Midbrain (tissue), 1 donor: ENCODE data around the gene SCN10A.
A peak's percentile ranks its signal among the peaks of the same experiment; 100 is the strongest.

Experiments
- DNase-seq: peaks from one replicate; lab custom pipeline; 2025; lab: John Stamatoyannopoulos, UW

Gene SCN10A

DNA sequence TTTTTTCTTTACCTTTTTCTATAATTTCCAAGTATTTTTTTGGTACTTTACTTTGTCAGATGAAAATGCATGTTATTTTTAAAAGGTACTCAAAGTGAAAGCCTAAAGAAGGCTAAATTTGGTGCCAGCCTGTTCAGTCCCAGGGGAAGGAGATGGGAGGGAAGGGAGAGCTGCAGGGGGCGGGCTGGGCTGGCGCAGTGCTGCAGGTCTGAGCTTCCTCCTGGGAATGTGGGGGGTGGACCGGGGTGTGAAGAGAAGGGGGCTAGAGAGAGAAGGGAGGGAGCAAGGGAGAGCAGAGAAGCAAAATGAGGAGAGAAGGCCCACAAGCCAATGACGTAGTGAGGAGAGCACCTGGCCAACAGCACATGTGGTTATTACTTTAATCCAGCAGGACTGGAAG lies 95.6 kb downstream of the SCN10A start:
- no peak for DNase-seq

DNA sequence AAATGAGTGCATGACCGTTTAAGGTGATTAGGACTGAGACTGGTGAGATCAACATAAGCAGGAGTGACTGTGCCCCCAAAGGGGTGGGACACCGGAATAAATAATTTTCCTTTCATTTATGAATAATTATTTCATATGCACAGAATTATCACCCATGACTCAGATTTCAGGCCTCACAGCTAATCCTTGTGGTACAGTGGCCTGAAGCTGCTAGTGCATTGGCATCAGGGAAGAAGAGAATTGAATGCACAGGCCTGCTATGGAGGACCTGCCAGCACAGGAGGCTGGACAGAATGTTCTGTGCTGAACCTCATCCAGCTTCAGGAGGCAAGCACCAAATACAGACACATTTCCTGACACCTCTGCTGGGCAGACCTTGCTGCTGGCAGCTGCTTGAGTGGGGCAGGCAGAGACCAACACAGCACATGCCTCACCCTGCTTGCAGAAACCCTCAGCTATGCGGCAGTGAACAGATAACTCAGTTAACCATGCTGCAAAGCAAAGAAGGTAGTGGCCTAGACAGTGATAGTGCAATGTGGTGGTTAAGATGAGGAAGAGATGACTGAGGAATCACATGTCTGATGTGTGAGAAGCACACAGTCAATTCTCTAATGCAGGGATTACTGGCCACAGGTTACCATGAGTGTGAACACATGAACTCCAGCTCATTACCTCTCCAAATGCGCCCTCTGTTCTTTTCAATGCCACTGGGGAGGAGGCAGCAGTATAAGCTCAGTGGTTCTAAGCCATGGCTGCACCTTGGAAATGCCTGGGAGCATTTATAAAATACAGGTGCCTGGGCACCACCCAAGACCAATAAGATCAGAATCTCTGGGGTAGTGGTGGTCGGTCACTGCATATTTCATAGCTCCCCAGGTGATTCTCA lies 98.4 kb downstream of the SCN10A start:
- DNase-seq = no peak

DNA sequence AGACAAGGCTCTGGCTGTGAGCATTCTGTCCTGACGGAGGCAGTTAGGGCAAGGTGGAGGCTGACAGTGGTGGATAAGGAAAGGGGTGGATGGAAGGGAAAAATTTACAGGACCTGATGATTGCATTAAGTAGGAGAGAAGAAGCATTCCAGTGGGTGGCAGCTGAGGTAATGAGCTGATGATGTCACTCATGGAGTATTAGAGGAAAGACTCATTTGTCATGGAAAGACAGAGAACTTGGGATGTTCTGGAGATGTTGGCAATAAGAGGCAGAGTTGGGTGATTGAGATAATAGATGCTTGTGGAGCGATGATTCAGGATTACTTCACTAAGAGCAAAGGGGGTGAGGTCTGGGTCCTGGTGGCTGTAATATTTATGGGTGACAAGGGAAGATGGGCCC lies 102.9 kb downstream of the SCN10A start:
- no peak for DNase-seq

DNA sequence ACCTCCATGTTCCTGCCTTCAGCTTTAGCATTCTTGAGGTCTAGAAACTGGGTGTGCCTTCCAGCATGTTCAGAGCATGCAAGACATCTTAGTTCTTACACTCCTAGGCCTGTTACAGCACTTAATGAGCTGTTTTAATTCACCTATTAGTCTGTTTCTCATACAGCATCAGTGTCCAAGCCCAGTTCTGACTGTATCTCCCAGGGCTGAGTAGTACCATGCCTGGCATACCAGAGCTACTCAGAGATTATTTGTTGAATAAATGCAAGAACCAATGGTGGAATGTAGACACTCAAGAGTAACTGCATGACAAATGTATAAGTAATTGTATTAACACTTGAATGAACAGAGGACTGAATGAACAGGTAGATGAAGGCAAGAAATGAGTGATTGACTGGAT lies 104.7 kb downstream of the SCN10A start:
- DNase-seq = no peak

DNA sequence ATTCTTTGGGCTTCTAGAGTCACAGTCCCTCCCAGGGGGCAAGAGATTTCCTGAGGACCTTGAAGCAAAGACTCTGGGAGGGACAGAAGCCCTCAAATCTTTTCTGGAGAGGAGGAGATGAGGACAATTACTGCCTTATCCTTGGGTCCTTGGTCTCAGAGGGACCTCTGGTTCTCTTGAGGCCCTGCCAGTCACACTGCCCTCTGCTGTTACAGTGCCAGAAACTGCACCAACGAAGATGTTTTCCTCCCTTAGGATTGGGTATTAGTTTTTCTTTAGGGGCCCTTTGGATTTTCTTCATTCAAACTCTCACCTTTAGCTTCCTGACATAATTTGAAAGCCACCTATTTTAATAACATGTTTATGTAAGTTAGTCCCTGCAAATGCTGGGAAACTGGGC lies 108.3 kb downstream of the SCN10A start:
- no peak for DNase-seq

DNA sequence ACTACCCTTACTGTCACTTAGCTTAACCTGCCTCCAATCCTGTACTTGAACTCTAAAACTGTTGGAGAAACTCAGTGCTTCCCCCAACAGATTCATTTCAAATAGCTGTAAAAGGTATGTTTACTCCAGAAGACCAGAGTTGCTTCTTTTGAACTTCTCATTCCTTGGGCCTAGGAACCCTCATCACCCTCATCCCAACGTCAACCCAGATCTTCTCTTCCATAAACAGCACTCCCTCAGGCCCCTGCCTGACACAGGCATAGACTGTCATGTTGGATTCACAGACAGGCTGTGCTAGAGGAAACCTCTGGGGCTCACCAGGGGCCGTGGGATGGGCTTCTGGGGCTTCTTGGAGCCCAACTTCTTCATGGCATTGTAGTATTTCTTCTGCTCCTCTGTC lies 109.1 kb downstream of the SCN10A start:
- no peak for DNase-seq

DNA sequence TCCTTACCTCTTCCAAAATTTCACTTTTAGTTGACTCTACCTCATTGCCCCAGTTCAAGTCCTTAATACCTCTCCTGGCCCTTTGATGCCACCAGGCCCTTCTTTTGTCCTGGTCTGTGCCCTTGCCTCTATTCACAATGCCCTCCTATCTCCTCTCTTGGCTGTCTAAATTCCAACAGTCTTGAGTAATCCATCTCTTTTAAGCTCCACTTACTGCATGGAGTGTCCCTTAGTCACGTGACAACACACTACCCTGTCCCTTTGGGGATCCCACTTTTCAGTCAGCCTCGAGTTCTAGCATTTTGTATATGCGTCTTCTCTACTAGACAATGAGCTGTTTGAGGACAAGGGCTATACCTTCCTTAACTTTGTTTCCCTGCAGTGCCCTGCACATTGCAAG lies 113.8 kb downstream of the SCN10A start:
- no peak for DNase-seq

DNA sequence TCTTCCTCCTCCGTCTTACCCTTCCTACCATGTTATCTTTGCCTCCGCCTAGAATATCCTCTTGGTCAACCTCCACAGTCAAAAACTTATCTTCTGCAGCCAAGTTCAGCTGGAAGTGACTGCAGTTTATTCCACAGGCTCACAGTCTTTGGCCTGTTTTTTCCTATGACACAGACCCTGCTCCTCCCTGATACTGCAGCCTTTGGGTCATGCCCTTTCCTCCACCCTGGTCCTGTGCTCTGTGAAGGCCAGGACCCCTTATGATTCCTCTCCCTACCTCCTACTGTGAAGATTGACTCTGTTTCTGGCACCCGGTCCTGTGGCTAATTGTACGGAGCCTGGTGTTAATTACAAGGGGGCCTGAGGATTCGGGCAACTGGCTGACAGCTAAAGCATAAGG lies 117.3 kb downstream of the SCN10A start:
- no peak for DNase-seq

DNA sequence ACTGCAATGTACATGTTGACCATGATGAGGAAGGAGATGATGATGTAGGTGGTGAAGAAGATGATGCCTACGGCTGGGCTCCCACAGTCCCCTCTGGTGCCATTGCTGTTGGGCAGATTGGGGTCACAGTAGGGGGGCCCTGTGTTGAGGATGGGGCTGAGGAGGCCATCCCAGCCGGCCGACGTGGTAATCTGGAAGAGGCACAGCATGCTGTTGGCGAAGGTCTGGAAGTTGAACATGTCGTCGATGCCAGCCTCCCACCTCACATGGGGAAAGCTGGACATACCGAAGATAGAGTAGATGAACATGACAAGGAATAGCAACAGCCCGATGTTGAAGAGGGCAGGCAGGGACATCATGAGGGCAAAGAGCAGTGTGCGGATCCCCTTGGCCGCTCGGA lies 118.0 kb downstream of the SCN10A start:
- no peak for DNase-seq

DNA sequence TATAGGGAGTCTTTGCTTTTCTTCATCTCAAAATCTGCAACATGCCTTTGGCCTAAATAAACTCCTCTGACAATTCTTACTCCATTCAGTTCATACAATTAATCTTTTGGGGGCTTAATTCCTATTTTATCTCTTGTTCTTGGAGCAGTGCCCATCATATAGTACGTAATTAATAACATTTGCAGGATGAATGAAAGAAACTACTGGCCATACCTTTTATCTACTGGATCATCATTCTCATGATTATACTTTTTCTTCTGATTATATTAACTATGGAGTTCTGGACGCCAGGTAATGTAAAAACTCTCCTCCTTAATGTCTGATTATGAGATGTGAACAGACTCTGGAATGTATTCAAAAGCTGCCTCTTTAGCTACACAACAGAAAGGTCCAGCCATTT lies 120.0 kb downstream of the SCN10A start:
- no peak for DNase-seq

DNA sequence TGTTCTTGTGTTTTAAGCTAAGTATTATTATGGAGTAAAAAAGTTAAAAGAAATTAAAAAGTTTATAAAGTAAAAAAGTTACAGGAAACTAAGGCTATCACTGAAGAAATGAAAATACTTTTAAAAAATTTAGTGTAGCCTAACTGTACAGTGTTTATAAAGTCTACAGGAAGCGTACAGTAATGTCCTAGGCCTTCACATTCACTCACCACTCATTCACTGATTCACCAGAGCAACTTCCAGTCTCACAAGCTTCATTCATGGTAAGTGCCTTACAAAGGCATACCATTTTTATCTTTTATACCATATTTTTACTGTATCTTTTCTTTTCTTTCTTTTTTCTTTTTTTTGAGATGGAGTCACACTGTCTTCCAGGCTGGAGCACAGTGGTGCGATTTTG lies 125.8 kb downstream of the SCN10A start:
- no peak for DNase-seq

DNA sequence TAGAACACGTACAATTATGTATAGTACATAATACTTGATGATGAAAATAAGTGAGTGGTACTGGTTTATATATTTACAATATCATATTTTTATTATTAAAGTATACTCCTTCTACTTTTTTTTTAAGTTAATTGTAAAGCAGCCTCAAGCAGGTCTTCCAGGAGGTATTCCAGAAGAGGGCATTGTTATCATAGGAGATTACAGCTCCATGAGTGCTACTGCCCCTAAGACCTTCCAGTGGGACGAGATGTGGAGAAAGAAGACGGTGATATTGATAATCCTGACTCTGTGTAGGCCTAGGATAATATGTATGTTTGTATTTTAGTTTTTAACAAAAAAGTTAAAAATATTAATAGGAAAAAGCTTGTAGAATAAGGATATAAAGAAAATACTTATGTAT lies 126.2 kb downstream of the SCN10A start:
- DNase-seq = no peak

DNA sequence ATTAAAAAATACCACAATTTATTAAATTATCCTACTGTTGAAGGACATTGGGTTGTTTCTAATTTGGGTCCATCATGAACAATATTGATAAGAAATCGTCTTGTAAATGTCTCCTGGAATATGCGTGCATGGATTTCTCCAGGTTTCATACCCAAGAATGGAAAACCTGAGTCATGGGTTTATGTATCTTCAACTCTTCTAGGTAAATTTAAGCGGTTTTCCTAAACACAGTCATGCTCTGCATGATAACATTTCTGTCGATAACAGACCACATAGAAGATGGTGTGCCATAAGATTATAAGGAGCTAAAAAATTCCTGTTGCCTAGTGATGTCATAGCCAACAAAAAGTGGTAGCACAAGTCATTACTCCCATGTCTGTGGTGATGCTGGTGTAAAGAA lies 126.7 kb downstream of the SCN10A start:
- DNase-seq = no peak

DNA sequence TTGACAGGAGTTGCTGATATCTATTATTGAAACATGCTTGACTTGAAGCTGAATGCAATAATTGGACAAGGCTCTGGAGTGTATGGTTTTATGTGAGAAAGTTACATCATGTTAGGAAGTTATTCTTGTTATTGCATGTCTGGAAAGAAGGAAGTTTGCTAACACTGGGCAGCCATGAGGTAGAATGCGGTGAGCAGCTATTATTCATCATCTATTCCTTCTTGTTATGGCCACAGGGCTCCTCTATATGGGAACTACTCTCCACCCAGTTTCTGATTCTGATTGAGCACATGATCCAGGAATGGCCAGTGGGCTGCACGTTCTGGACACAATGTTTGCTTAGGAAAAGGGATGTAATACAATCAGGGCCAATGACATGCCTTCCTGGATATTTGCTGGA lies 128.7 kb downstream of the SCN10A start:
- DNase-seq = no peak

DNA sequence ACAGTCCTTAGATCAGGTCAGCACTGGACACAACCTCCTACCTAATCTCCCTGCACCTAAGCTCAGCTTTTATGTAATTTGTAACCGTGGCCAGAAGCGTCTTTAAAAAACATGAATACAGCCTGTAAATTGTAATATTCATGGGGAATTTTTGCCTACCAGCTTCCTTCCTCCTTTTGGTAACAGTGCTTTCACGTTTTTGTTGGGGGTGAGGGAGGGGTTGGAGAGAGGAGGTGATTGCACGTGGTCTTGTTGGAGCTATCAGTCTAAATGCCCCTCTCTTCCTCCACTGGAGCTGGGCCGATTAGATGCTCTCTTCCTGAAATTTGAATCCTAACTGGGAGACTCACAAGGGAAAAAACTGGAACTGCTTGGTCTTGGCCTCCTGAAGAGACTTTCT lies 131.5 kb downstream of the SCN10A start:
- no peak for DNase-seq

DNA sequence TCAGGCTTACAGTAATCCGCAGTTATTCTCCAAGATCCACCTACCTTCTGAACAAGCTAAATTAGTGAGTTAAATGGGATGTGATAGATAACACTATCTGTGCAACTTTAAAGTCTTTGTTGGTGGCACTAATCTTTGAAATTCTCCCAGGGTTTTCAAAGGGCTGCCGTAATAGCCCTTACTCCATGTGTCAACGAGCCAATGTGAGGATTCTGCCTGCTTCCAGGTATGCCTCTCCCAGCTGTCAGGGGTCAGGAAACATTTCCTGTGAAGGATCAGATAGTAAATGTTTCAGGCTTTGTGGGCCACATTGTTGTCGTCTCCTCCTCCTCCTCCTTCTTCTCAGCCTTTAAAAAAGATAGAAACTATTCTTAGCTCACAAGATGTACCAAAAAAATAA lies 146.3 kb downstream of the SCN10A start:
- DNase-seq = no peak

DNA sequence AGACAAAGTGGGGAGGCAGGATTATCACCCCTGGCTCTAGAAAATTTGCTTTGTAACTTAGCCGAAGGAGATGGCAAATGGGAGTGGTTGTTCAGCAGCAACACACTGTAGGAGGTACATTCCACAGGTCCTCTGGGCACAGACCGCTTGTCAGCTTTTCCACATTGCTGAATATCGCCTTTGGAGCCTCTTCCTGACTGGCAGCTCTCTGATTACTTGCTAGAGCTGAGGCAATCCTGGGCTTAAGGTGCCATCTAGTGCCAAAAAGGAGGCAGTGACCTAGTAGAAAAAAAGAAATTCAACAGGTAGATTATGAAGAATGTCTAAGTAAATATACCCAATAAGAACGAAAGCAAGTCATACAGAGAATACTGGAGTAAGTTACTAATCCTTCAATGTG lies 153.5 kb downstream of the SCN10A start:
- no peak for DNase-seq

DNA sequence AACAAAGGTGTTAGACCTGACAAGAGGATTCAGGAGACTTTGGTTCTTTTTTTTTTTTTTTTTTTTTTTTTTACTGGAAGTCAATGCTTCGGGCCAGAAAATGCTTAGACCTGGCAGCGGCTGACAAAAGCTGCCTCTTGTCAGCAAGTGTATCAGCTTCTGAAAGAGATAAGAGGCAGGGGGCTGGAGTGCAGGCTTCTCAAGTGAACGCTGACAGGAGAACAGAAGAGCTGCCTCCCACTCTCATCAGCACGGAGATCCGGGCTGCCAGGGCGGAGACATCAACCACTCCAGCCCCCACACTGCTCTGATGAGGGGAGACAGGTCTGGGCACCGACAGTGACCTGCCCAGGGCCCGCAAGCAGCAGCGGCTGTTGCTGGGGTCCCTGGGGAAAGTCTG lies 157.2 kb downstream of the SCN10A start:
- no peak for DNase-seq

DNA sequence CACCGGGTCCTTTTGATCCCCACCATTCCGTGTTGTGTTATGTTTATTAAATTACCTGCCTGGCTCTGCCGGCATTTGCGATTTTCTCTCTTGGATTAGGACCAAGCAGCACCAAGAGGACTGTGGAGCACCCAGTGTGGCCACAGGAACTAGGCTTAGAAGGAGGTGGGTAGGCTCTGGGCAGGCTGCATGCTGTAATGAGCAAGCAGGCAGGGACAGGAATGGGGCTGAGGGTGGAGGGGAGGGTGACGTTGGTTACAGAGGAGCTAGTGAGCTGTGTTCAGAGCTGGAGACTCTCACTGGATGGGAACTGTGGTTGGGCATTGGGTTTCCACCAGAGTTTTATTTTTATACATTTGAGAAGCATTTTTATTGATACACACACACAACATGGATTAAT lies 158.6 kb downstream of the SCN10A start:
- DNase-seq = no peak

DNA sequence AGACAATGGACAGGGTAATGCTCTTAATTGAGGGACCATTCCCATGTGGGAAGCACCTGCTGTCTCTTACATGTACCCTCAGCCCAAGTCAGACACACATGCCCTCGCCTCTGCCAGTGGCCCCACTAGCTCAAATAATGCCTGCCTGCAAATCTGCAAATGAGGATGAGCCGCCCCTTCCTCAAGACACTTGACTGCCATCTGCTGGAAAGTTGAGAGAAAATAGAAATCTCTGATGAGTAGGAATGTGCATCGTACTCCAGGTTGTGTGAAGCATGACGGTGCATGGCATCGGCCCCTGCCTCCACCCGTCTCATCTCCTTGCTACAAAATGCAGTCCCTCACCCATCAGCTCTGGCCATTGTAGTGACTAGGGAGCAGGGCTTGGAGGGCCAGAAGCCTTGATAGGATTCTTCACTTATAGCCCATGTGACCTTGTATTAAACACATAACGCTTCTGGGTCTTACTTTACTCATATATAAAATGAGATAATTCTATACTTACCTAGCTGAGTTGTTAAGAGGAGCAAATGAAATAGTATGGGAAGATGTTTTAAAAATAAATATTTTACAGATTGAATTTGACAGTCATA lies 160.2 kb downstream of the SCN10A start:
- DNase-seq = peak; percentile 22

DNA sequence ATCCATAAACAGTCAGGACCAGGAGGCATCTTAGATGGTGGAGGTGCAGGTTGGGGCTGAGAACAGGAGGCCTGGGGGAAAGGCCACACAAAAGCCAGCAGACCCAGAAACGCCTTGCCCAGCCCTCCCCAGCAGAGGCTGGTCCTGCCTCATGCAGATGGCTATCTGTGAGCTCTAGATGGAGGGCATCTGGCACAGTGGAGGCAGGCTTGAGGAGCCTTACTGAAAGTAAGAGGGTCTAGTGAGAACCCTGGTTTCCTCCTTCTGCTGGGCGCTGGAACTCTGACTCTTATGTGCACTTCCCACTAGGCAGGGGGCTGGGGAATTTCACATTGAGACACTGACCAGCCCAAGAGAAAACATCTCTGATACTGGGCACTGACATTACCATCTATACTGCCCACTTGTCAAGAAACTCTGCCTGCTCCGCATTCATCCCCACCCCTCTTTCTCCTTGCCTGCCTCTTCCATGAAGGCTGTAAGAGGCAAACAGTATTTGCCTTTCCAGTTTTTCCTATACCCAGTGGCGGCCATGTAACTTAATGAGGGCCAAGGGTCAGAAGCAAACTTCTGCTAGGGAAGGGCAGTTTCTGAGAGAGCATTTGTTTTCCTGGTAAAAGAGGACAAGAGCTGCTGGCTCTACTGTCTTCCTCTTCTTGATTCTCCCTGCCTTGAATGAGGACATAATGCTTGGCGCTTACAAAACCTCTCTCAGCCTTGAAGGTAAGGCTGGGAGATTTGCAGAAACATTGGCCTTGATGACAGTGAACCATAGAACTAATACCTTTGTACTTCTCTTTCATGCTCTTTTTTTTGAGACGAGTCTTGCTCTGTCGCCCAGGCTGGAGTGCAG lies 162.1 kb downstream of the SCN10A start:
- no peak for DNase-seq

DNA sequence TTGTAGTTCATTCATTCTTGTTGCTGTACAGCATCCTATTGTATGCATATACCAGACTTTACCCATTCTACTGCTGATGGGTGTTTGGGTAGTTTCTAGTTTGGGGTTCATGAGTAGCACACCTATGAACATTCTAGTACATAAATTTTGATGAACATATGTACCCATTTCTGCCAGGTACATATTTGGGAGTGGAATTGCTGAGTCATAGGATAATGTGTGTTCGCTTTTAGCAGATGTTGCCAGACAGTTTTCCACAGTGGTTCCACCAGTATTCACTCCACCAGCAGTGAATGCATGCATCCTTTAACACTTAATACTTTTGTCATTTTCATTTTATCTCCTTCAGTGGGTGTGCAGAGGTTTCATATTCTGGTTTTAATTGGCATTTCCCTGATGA lies 163.1 kb downstream of the SCN10A start:
- DNase-seq = no peak
